Measurements from ENCODE around the gene MAB21L1.

MAB21L1 gene

DNA sequence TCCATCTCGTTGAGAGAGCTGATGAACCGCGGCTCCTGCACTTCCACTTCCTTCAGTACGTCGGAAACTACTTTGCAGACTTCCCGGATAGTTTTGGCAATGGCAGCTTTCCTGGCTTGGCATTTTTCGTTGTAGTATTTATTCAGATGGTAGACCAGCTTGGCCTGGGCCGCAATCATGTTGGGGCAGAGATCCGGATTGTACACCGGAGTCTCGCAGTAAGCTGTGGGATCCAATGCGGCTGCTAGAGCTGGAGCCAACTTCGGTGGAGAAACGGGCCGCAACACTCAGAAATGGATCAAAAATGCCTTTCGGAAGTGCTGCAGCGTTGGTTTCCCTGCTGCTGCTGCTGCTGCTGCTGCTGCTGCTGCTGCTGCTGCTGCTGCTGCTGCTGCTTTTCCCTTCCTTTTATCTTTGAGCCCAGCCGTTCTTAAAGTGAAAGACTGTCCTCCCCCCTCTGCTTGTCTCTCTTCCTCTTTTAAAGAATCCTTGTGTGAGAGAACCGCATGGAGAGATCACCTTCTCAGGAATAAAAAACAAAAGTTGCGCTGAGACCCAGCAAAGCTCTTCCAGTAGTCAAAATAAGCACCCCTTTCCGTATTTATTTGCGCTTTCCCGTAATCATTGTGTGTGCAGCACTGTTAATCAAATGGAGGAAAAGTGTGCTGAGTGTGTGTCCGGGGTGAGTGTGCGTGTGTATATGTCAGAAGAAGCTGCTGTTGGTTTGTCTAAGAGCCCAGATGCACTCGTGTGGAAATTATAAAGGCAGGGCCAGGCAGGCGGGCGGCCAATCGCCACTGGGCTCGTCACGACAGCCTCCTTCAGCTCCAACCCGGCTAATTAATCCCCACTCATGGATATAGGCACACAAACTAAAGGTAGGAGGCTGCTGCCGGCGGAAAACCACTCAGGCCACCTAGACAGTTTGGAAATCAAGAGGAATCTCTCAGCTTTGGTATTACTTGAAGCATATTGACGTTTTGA lies at the start of gene MAB21L1:
TSS of gene MAB21L1 (minus strand) at position 730 of the 984 bp plus-strand sequence. CDS start at position 179, 551 bp downstream.
- no peak for DNase-seq (ENCODE audit: low spot score)
- Histone ChIP-seq H3K27ac (peak within 1 kb of the TSS in 1 of 2 donors; percentile 52), H3K4me3 (peak within 1 kb of the TSS; percentile 74)
- TF ChIP-seq, protein P1, sequence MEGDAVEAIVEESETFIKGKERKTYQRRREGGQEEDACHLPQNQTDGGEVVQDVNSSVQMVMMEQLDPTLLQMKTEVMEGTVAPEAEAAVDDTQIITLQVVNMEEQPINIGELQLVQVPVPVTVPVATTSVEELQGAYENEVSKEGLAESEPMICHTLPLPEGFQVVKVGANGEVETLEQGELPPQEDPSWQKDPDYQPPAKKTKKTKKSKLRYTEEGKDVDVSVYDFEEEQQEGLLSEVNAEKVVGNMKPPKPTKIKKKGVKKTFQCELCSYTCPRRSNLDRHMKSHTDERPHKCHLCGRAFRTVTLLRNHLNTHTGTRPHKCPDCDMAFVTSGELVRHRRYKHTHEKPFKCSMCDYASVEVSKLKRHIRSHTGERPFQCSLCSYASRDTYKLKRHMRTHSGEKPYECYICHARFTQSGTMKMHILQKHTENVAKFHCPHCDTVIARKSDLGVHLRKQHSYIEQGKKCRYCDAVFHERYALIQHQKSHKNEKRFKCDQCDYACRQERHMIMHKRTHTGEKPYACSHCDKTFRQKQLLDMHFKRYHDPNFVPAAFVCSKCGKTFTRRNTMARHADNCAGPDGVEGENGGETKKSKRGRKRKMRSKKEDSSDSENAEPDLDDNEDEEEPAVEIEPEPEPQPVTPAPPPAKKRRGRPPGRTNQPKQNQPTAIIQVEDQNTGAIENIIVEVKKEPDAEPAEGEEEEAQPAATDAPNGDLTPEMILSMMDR (IDR thresholded peaks at IDR 0.05), result no peak

DNA sequence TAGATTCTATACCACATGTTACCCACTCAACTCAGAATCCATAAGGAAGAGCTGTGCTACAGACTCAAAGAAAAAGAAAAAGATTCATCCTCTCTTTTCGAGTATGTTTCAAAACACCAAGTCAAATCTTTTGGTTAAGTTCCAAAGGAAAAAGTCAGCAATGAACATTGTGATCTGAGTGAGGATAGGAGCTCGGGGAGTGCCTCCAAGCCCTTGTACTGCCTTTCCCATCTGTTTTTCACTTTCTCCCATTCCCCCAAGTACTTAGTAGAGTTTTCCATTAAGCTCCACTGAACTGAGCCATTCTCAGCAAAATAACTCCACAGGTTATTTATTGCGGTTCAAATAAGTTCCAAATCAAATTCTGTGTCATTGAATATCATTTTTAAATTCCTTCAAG lies 47.7 kb upstream of the MAB21L1 start:
- no peak for DNase-seq (ENCODE audit: low spot score)

DNA sequence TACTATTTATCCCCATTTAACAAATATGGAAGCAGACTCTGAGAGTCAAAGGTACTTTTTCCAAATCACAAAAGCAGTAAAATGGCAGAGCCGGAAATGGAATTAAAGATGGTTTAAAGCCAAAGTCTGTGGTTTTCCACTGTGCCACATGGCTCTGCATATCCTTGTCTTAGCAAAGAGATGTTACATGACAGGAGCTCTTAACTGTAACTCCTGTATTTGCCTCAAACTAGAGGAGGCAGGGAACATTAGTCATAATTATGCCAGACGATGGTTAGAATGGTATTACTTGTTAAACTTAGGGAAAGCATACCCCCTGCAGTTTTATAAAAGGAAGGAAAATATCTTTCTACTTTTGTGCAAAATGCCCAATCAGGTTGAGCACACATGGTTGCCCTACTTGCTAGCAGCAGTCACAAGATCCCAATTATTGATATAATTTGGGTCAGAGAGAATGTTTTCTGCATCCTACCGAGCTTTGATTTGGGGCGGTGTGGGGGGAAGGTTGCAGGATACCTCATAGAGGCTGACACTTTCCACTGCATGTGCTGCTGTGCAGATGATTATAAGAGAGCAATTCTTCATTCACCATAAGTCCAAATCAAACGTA lies 42.0 kb upstream of the MAB21L1 start:
- TF ChIP-seq, protein P1 (IDR thresholded peaks at IDR 0.05), result no peak
- no peak overlapping the region for H3K4me3 ChIP-seq
- no peak for DNase-seq (ENCODE audit: low spot score)
- H3K27ac ChIP-seq, result no peak overlapping the region

More for the DNA sequence above, 47.7 kb upstream of the MAB21L1 start:
- TF ChIP-seq, protein P1 (IDR thresholded peaks at IDR 0.05), result no peak
- Histone ChIP-seq H3K4me3 (no peak overlapping the region), H3K27ac (no peak overlapping the region)

DNA sequence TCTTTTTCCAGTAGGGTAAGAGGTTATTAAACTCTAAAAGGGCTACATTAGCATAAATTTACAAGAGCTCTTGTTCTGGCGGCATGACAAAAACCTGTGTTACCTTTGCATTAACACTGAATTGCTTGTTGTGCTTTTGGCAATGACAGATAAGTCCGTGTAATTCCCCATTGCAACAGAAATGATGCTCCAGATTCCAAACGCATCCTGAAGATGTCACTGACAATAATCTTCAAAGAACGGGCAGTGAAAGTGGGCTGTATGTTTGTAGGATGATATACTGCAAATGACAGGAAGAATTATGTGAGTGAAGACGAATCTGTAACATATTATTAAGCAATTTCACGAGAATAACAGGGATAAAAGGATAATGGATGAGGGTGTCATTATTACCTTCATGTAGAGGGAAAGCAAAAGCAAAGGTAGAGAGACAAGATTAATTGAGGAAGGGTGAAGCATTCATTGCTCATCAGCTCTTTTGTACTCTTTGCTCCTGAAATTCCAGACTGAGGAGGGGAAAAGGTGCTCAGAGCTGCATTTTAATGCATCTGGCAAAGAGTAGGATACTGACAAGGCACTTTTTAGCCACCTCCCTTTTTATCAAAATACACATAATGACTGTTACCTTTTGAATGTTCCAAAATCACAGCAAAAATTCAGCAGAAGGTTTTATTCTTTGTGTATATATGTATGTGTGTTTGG lies 38.5 kb upstream of the MAB21L1 start:
- Histone ChIP-seq H3K27ac (no peak overlapping the region), H3K4me3 (no peak overlapping the region)
- TF ChIP-seq, protein P1 (IDR thresholded peaks at IDR 0.05), result no peak
- DNase-seq (ENCODE audit: low spot score), result no peak

DNA sequence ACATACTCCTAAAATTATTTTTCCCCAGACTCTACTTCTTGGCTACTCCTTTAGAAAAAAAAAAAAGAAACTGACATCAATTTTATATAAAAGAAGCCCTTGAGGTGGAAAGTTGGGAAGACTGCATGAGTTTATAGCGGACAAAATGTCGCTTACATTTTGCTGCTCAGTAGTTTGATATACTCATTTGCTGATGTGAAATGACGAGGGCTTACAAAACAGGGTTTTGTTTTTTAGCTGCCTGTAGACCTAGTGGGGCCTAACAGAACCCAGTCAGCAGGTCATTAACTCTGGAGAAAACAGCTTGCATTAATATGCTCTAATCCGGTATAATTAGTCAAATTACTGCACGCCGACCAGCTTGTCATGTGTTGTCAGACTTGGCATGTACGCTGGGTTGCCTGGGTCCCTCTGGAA lies 37.6 kb upstream of the MAB21L1 start:
- TF ChIP-seq, protein P1 (IDR thresholded peaks at IDR 0.05), result no peak
- H3K4me3 ChIP-seq, result no peak overlapping the region
- no peak for DNase-seq (ENCODE audit: low spot score)
- no peak overlapping the region for H3K27ac ChIP-seq

DNA sequence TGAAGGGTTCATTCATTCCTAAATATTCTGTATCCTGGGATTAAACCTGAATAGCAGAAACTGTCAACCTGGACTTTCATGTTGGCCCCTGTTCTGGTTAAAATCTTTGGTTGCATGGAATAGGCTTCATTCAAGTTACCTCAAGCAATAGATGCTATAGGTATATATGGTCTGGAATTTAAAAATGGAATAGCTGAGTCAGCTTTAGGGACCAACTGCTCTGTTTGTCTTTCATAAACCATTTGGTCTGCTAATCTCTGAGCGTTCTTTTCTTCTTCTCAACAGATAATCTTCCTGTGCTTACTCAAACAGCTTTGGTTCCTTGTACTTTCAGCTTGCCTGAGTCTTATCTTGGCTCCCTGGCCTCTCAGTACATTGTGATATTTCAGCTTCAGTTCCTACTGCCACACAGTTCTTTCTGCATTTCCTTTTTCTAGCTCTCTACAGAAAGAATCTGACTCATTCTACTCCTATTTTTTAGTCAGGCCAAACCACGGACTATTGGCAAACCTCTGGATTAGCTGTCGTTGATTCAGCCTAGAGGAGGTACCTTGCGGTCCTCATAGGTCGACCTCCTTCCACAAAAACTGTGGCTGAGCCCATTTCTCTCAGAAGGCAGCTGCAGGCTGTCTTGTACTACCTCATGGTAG lies 35.9 kb upstream of the MAB21L1 start:
- no peak for DNase-seq (ENCODE audit: low spot score)
- TF ChIP-seq, protein P1 (IDR thresholded peaks at IDR 0.05), result no peak
- no peak overlapping the region for H3K27ac ChIP-seq
- no peak overlapping the region for H3K4me3 ChIP-seq
